Measurements from ENCODE around the gene SLFN14.
"Not testable (repeated sequence)": the region's sequence is repeated elsewhere in the genome, so short reads cannot be mapped to it uniquely, and the experiment has no call there.

SLFN14 gene

GRCh38 chr17:35541434-35541833 lies 19.2 kb downstream of the SLFN14 start:
- H3K9me3 ChIP-seq: no peaks in the 10 kb centered on the region
- H3K4me3 ChIP-seq (ENCODE audit: low read depth in 1 of 2, low read length in 1 of 2): peak overlapping the region; percentile 63 to 65
- no peak for TF ChIP-seq CTCF (IDR thresholded peaks at IDR 0.05)
- peaks cover 27 to 43% of the 10 kb centered on the region in 2 experiments for H3K4me1 ChIP-seq (ENCODE audit: control insufficient read depth in 1 of 2, insufficient read depth in 1 of 2, low read depth in 1 of 2, low read length in 1 of 2)
- no peaks in the 10 kb centered on the region for H3K27me3 ChIP-seq
- H3K36me3 ChIP-seq: no peaks in the 10 kb centered on the region
- peak overlapping the region; percentile 97 for H3K27ac ChIP-seq

- Histone ChIP-seq H3K9me3 (no peaks in the 10 kb centered on the region), H3K4me3 (ENCODE audit: low read depth in 1 of 2, low read length in 1 of 2) (peak overlapping the region; percentile 63 to 65), H3K4me1 (ENCODE audit: control insufficient read depth in 1 of 2, insufficient read depth in 1 of 2, low read depth in 1 of 2, low read length in 1 of 2) (peaks cover 23 to 37% of the 10 kb centered on the region in 2 experiments), H3K36me3 (no peaks in the 10 kb centered on the region), H3K27me3 (no peaks in the 10 kb centered on the region), H3K27ac (peak overlapping the region; percentile 97)
- peak; percentile 62 for TF ChIP-seq CTCF (IDR thresholded peaks at IDR 0.05)
These were observed 19.8 kb downstream of the SLFN14 start for GRCh38 chr17:35540589-35541404.

- peak overlapping the region; percentile 97 for H3K27ac ChIP-seq
These were observed 21.0 kb downstream of the SLFN14 start for GRCh38 chr17:35539659-35540026.

GRCh38 chr17:35537601-35538141 lies 22.9 kb downstream of the SLFN14 start, which contains the start of gene SLFN12L:
SLFN12L (minus strand) TSS chr17:35537678; CDS start chr17:35522364, 15,314 bp downstream.
- H3K27ac ChIP-seq: no peak within 1 kb of the TSS
- no peaks in the 10 kb centered on the region for H3K36me3 ChIP-seq
- peaks cover 23 to 37% of the 10 kb centered on the region in 2 experiments for H3K4me1 ChIP-seq (ENCODE audit: control insufficient read depth in 1 of 2, insufficient read depth in 1 of 2, low read depth in 1 of 2, low read length in 1 of 2)
- H3K9me3 ChIP-seq: no peaks in the 10 kb centered on the region
- H3K4me3 ChIP-seq (ENCODE audit: low read depth in 1 of 2, low read length in 1 of 2): no peak within 1 kb of the TSS
- TF ChIP-seq CTCF (IDR thresholded peaks at IDR 0.05): no peak
- no peaks in the 10 kb centered on the region for H3K27me3 ChIP-seq

More at GRCh38 chr17:35539659-35540026, 21.0 kb downstream of the SLFN14 start:
- Histone ChIP-seq H3K27me3 (no peaks in the 10 kb centered on the region), H3K36me3 (no peaks in the 10 kb centered on the region), H3K4me1 (ENCODE audit: control insufficient read depth in 1 of 2, insufficient read depth in 1 of 2, low read depth in 1 of 2, low read length in 1 of 2) (peaks cover 23 to 37% of the 10 kb centered on the region in 2 experiments), H3K4me3 (ENCODE audit: low read depth in 1 of 2, low read length in 1 of 2) (peak overlapping the region; percentile 30 to 63), H3K9me3 (no peaks in the 10 kb centered on the region)
- TF ChIP-seq CTCF (IDR thresholded peaks at IDR 0.05): no peak

GRCh38 chr17:35536664-35537171 lies 23.9 kb downstream of the SLFN14 start:
- H3K9me3 ChIP-seq: no peaks in the 10 kb centered on the region
- H3K36me3 ChIP-seq: no peaks in the 10 kb centered on the region
- no peaks in the 10 kb centered on the region for H3K27me3 ChIP-seq
- no peak for TF ChIP-seq CTCF (IDR thresholded peaks at IDR 0.05)
- no peak overlapping the region for H3K27ac ChIP-seq
- no peak overlapping the region for H3K4me3 ChIP-seq (ENCODE audit: low read depth in 1 of 2, low read length in 1 of 2)
- peaks cover 21 to 29% of the 10 kb centered on the region in 2 experiments for H3K4me1 ChIP-seq (ENCODE audit: control insufficient read depth in 1 of 2, insufficient read depth in 1 of 2, low read depth in 1 of 2, low read length in 1 of 2)

GRCh38 chr17:35535406-35535805 lies 25.2 kb downstream of the SLFN14 start:
- not testable (repeated sequence) for H3K27me3 ChIP-seq; H3K4me3 ChIP-seq (ENCODE audit: low read depth in 1 of 2, low read length in 1 of 2); H3K9me3 ChIP-seq; H3K36me3 ChIP-seq; H3K27ac ChIP-seq
- peaks cover 12 to 16% of the 10 kb centered on the region in 2 experiments for H3K4me1 ChIP-seq (ENCODE audit: control insufficient read depth in 1 of 2, insufficient read depth in 1 of 2, low read depth in 1 of 2, low read length in 1 of 2)
